SH-SY5Y (cell line): ENCODE results near the gene PBXIP1.

Experiments used
- GATA2 ChIP-seq: IDR thresholded peaks from 2 replicates; pipeline ENCODE4 v1.6.1; 2011; ENCODE audit warnings: mild to moderate bottlenecking, low read depth, low read length
- GATA3 ChIP-seq: IDR thresholded peaks from 2 replicates; pipeline ENCODE4 v1.6.1; 2011; ENCODE audit warnings: low read depth, mild to moderate bottlenecking, low read length, moderate library complexity

- TF ChIP-seq GATA2: no peak
- TF ChIP-seq GATA3: no peak
Measured at GRCh38 chr1:154941333-154942013, 14.4 kb downstream of the PBXIP1 start.
